Measurements from ENCODE around the gene ZBTB16.

Gene ZBTB16

GRCh38 chr11:114176321-114176720 lies 116.8 kb downstream of the ZBTB16 start:
- H3K4me2 ChIP-seq (ENCODE audit: low read length), result no peak overlapping the region
- H2BK5ac ChIP-seq (ENCODE audit: low read length), result no peak overlapping the region
- H3K27me3 ChIP-seq (ENCODE audit: insufficient read depth, low read length, poor library complexity), result no peaks in the 10 kb centered on the region
- no peak for DNase-seq
- H3K4me1 ChIP-seq (ENCODE audit: control insufficient read depth, low read depth, low read length), result no peaks in the 10 kb centered on the region
- H2AK5ac ChIP-seq (ENCODE audit: low read length), result no peak overlapping the region
- no peak overlapping the region for H2BK15ac ChIP-seq (replicated peaks; ENCODE audit: low read depth)
- H3K79me1 ChIP-seq (ENCODE audit: low read length), result no peaks in the 10 kb centered on the region
- no peaks in the 10 kb centered on the region for H3K36me3 ChIP-seq (ENCODE audit: control insufficient read depth, insufficient read depth, low read length)
- no peak overlapping the region for H3K9ac ChIP-seq (ENCODE audit: low read length)
- H3K79me2 ChIP-seq (ENCODE audit: control insufficient read depth, insufficient read depth, low read length), result no peaks in the 10 kb centered on the region
- H3K27ac ChIP-seq (ENCODE audit: low read depth, low read length), result no peak overlapping the region
- no peak overlapping the region for H3K56ac ChIP-seq (ENCODE audit: low read length)
- H3K23ac ChIP-seq (ENCODE audit: low read length), result no peak overlapping the region
- no peak overlapping the region for H4K8ac ChIP-seq (ENCODE audit: low read depth, low read length)
- no CpG with 5 or more reads among the region's 8 CpGs for WGBS (ENCODE audit: extremely low coverage, insufficient coverage, low lambda C conversion rate)
- no peak overlapping the region for H4K5ac ChIP-seq (ENCODE audit: low read length)
- no peak overlapping the region for H3K4me3 ChIP-seq (ENCODE audit: low read length)
- no peak overlapping the region for H3K4ac ChIP-seq (ENCODE audit: low read depth, low read length)
- H3K18ac ChIP-seq (ENCODE audit: low read length), result no peak overlapping the region
- no peak overlapping the region for H2BK120ac ChIP-seq (ENCODE audit: low read depth, low read length)

DNA sequence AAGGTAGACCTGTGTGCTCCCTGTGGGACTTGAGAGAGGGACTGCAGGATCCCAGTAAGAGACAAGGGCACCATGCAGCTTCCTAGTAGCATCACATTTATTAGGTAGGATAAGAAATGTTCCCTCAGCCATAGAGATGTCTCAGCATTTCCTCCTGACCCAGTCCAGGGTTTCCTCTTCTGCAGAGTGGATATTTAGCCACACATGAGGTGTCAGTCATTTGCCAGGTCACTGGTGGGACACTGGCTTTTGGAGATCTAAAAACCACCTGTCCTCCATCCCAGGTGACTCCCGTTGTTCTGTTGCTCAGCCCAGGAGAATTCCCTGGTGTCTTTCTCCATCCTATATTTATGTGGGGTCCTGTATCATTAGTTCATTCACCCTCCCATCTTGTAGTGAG lies 119.1 kb downstream of the ZBTB16 start:
- no peak overlapping the region for H2BK120ac ChIP-seq (ENCODE audit: low read depth, low read length)
- no peak overlapping the region for H3K27ac ChIP-seq (ENCODE audit: low read depth, low read length)
- no peaks in the 10 kb centered on the region for H3K79me1 ChIP-seq (ENCODE audit: low read length)
- H3K4me1 ChIP-seq (ENCODE audit: control insufficient read depth, low read depth, low read length), result no peaks in the 10 kb centered on the region
- H3K23ac ChIP-seq (ENCODE audit: low read length), result no peak overlapping the region
- no peak overlapping the region for H4K8ac ChIP-seq (ENCODE audit: low read depth, low read length)
- H3K4me3 ChIP-seq (ENCODE audit: low read length), result no peak overlapping the region
- no peak overlapping the region for H2BK5ac ChIP-seq (ENCODE audit: low read length)
- H2AK5ac ChIP-seq (ENCODE audit: low read length), result no peak overlapping the region
- H3K27me3 ChIP-seq (ENCODE audit: insufficient read depth, low read length, poor library complexity), result no peaks in the 10 kb centered on the region
- H2BK15ac ChIP-seq (replicated peaks; ENCODE audit: low read depth), result no peak overlapping the region
- no peak overlapping the region for H3K4ac ChIP-seq (ENCODE audit: low read depth, low read length)
- WGBS (ENCODE audit: extremely low coverage, insufficient coverage, low lambda C conversion rate), result no CpG with 5 or more reads among the region's 1 CpG
- H4K5ac ChIP-seq (ENCODE audit: low read length), result no peak overlapping the region
- H3K9ac ChIP-seq (ENCODE audit: low read length), result no peak overlapping the region
- H3K4me2 ChIP-seq (ENCODE audit: low read length), result no peak overlapping the region
- DNase-seq, result no peak
- H3K56ac ChIP-seq (ENCODE audit: low read length), result no peak overlapping the region
- H3K18ac ChIP-seq (ENCODE audit: low read length), result no peak overlapping the region
- no peaks in the 10 kb centered on the region for H3K36me3 ChIP-seq (ENCODE audit: control insufficient read depth, insufficient read depth, low read length)
- no peaks in the 10 kb centered on the region for H3K79me2 ChIP-seq (ENCODE audit: control insufficient read depth, insufficient read depth, low read length)

GRCh38 chr11:114179234-114179941 lies 119.9 kb downstream of the ZBTB16 start:
- no peak overlapping the region for H4K8ac ChIP-seq (ENCODE audit: low read depth, low read length)
- no peak overlapping the region for H2BK15ac ChIP-seq (replicated peaks; ENCODE audit: low read depth)
- no peak overlapping the region for H2BK120ac ChIP-seq (ENCODE audit: low read depth, low read length)
- no peak overlapping the region for H2AK5ac ChIP-seq (ENCODE audit: low read length)
- H3K4me3 ChIP-seq (ENCODE audit: low read length), result no peak overlapping the region
- no peak overlapping the region for H3K18ac ChIP-seq (ENCODE audit: low read length)
- no peak overlapping the region for H2BK5ac ChIP-seq (ENCODE audit: low read length)
- H3K36me3 ChIP-seq (ENCODE audit: control insufficient read depth, insufficient read depth, low read length), result no peaks in the 10 kb centered on the region
- no peaks in the 10 kb centered on the region for H3K27me3 ChIP-seq (ENCODE audit: insufficient read depth, low read length, poor library complexity)
- no peak overlapping the region for H3K56ac ChIP-seq (ENCODE audit: low read length)
- H3K4ac ChIP-seq (ENCODE audit: low read depth, low read length), result no peak overlapping the region
- no peaks in the 10 kb centered on the region for H3K79me1 ChIP-seq (ENCODE audit: low read length)
- H3K4me1 ChIP-seq (ENCODE audit: control insufficient read depth, low read depth, low read length), result no peaks in the 10 kb centered on the region
- no peak overlapping the region for H3K9ac ChIP-seq (ENCODE audit: low read length)
- no peak overlapping the region for H3K4me2 ChIP-seq (ENCODE audit: low read length)
- no peaks in the 10 kb centered on the region for H3K79me2 ChIP-seq (ENCODE audit: control insufficient read depth, insufficient read depth, low read length)
- no CpG with 5 or more reads among the region's 5 CpGs for WGBS (ENCODE audit: extremely low coverage, insufficient coverage, low lambda C conversion rate)
- H3K23ac ChIP-seq (ENCODE audit: low read length), result no peak overlapping the region
- H3K27ac ChIP-seq (ENCODE audit: low read depth, low read length), result no peak overlapping the region
- DNase-seq, result no peak
- H4K5ac ChIP-seq (ENCODE audit: low read length), result no peak overlapping the region

- no peak overlapping the region for H4K8ac ChIP-seq (ENCODE audit: low read depth, low read length)
- no peak overlapping the region for H2AK5ac ChIP-seq (ENCODE audit: low read length)
- H2BK120ac ChIP-seq (ENCODE audit: low read depth, low read length), result no peak overlapping the region
- no peaks in the 10 kb centered on the region for H3K79me2 ChIP-seq (ENCODE audit: control insufficient read depth, insufficient read depth, low read length)
- no peaks in the 10 kb centered on the region for H3K27me3 ChIP-seq (ENCODE audit: insufficient read depth, low read length, poor library complexity)
- H3K4me2 ChIP-seq (ENCODE audit: low read length), result no peak overlapping the region
- no peak overlapping the region for H3K27ac ChIP-seq (ENCODE audit: low read depth, low read length)
- DNase-seq, result peak; percentile 75
- no peak overlapping the region for H3K18ac ChIP-seq (ENCODE audit: low read length)
- no peak overlapping the region for H3K23ac ChIP-seq (ENCODE audit: low read length)
- no peak overlapping the region for H2BK5ac ChIP-seq (ENCODE audit: low read length)
- H3K56ac ChIP-seq (ENCODE audit: low read length), result no peak overlapping the region
- H3K4me1 ChIP-seq (ENCODE audit: control insufficient read depth, low read depth, low read length), result no peaks in the 10 kb centered on the region
- no peak overlapping the region for H4K5ac ChIP-seq (ENCODE audit: low read length)
- WGBS (ENCODE audit: extremely low coverage, insufficient coverage, low lambda C conversion rate), result no CpG with 5 or more reads among the region's 7 CpGs
- no peak overlapping the region for H3K4me3 ChIP-seq (ENCODE audit: low read length)
- H3K36me3 ChIP-seq (ENCODE audit: control insufficient read depth, insufficient read depth, low read length), result no peaks in the 10 kb centered on the region
- no peaks in the 10 kb centered on the region for H3K79me1 ChIP-seq (ENCODE audit: low read length)
- H3K9ac ChIP-seq (ENCODE audit: low read length), result no peak overlapping the region
- no peak overlapping the region for H3K4ac ChIP-seq (ENCODE audit: low read depth, low read length)
- no peak overlapping the region for H2BK15ac ChIP-seq (replicated peaks; ENCODE audit: low read depth)
Measured at GRCh38 chr11:114180301-114181055, 121.0 kb downstream of the ZBTB16 start.

DNA sequence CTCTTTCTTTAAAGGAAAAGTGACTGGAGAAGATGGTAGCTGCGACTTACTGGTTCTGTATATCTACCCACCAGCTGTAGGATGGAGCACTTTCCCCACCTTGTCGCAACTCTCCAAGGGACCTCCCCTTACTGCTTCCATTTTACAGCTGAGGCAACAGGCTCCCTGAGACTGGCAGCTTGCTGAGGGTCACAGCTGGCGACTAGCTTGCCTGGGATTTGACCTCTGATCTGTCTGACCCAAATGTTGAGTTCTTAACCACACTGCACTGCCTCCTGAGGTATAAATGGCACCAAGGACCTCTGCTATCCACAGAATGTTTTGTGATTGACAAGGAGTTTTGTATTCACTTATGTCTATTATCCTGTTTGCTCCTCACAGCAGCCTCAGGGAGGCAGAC lies 121.7 kb downstream of the ZBTB16 start:
- Histone ChIP-seq H3K79me2 (ENCODE audit: control insufficient read depth, insufficient read depth, low read length) (no peaks in the 10 kb centered on the region), H2AK5ac (ENCODE audit: low read length) (no peak overlapping the region), H2BK15ac (replicated peaks; ENCODE audit: low read depth) (no peak overlapping the region), H3K4ac (ENCODE audit: low read depth, low read length) (no peak overlapping the region), H3K18ac (ENCODE audit: low read length) (no peak overlapping the region), H2BK5ac (ENCODE audit: low read length) (no peak overlapping the region), H3K79me1 (ENCODE audit: low read length) (no peaks in the 10 kb centered on the region), H3K9ac (ENCODE audit: low read length) (no peak overlapping the region), H3K4me3 (ENCODE audit: low read length) (no peak overlapping the region), H4K8ac (ENCODE audit: low read depth, low read length) (no peak overlapping the region), H3K56ac (ENCODE audit: low read length) (no peak overlapping the region), H3K4me1 (ENCODE audit: control insufficient read depth, low read depth, low read length) (no peaks in the 10 kb centered on the region), H3K27me3 (ENCODE audit: insufficient read depth, low read length, poor library complexity) (no peaks in the 10 kb centered on the region), H4K5ac (ENCODE audit: low read length) (no peak overlapping the region), H3K36me3 (ENCODE audit: control insufficient read depth, insufficient read depth, low read length) (no peaks in the 10 kb centered on the region), H3K4me2 (ENCODE audit: low read length) (no peak overlapping the region), H3K27ac (ENCODE audit: low read depth, low read length) (no peak overlapping the region), H2BK120ac (ENCODE audit: low read depth, low read length) (no peak overlapping the region), H3K23ac (ENCODE audit: low read length) (no peak overlapping the region)
- no peak for DNase-seq
- no CpG with 5 or more reads among the region's 3 CpGs for WGBS (ENCODE audit: extremely low coverage, insufficient coverage, low lambda C conversion rate)
